DOHH2 (cell line): Measurements from ENCODE around the gene PRKAR2B.

Source experiments
- CTCF ChIP-seq: fragments of 200-600 bp; sonication (generic); IDR thresholded peaks from one replicate; pipeline ENCODE4 v1.5.1; 2014; ENCODE audit warnings: antibody characterized with exemption, mild to moderate bottlenecking, low read depth, low read length; ENCODE audit not compliant: poor library complexity, severe bottlenecking
- EZH2phosphoT487 ChIP-seq: fragments of 200-600 bp; sonication (generic); IDR thresholded peaks from 2 replicates; pipeline ENCODE4 v1.6.1; 2017; ENCODE audit warnings: borderline replicate concordance, mild to moderate bottlenecking, antibody characterized with exemption, low read length, moderate library complexity, mixed read lengths

- no peak for TF ChIP-seq CTCF
- no peak for TF ChIP-seq EZH2phosphoT487
Observed at GRCh38 chr7:107186240-107186639, 141.7 kb downstream of the PRKAR2B start.
